ENCODE results near the gene HRC. TPM values are rescaled to one million over a fixed set of nuclear protein-coding genes. Genes with fewer than 3 reads are reported as not detected.
A peak's percentile ranks its signal among the peaks of the same experiment; 100 is the strongest.

The HRC gene
- total and polyA plus RNA-seq, 2 donors (not counting 3 experiments of a cell fraction or from before 2014, with no cell fraction given), result not detected

DNA sequence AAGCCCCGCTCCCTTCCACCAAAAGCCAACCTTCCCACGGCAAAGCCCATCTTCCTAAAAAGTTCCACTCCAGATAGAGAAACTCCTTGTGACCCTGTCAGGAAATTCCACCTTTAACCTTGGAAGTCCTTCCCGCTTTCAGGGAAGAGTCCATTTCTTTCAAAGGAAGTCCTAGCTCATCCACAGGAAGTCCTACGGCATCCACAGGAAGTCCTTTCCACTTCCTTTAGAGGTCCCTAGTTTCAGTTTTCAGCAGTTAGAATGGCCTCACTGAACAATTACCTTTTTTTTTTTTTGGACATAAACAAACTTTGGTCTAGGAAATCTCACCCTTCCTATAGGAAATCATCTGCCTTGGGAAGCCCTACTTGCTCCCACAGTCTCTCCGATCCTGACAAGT is 34.1 kb upstream of the HRC start:
- DNase-seq (ENCODE audit: low read depth, low spot score), result no peak
- Histone ChIP-seq H3K27me3 (ENCODE audit: control insufficient read depth in 2 of 2, insufficient read depth in 2 of 2, low read length in 2 of 2) (no peaks in the 10 kb centered on the region), H3K9ac (replicated peaks; ENCODE audit: extremely low read depth, insufficient read depth, low read length) (no peak overlapping the region), H3K9me3 (replicated peaks; ENCODE audit: control insufficient read depth, insufficient read depth, low read length) (no peaks in the 10 kb centered on the region), H3K79me2 (ENCODE audit: control insufficient read depth, insufficient read depth, low read length) (no peaks in the 10 kb centered on the region), H3K4me3 (replicated peaks in 1 of 3; ENCODE audit: insufficient read depth in 1 of 3, low read depth in 1 of 3, low read length in 3 of 3) (no peak overlapping the region), H4K20me1 (replicated peaks; ENCODE audit: control insufficient read depth, extremely low read depth, insufficient read depth, low read length) (no peaks in the 10 kb centered on the region), H3K27ac (ENCODE audit: insufficient read depth, low read depth, low read length) (no peak overlapping the region), H3K4me2 (ENCODE audit: insufficient read depth, low read length) (peak overlapping the region; percentile 67), H3K9me1 (replicated peaks; ENCODE audit: control insufficient read depth, extremely low read depth, insufficient read depth, low read length) (no peaks in the 10 kb centered on the region), H2AFZ (ENCODE audit: low read depth, low read length) (peak overlapping the region; percentile 53), H3K36me3 (ENCODE audit: control insufficient read depth in 2 of 2, extremely low read depth in 1 of 2, insufficient read depth in 2 of 2, low read length in 2 of 2) (peaks cover 0 to 4% of the 10 kb centered on the region in 2 experiments), H3K4me1 (ENCODE audit: control insufficient read depth, extremely low read depth, insufficient read depth, low read length) (peaks cover 9% of the 10 kb centered on the region)
- BruUV-seq (replicated peaks), result no TSS peak
- dilution Hi-C loops (cut with MboI; ENCODE audit: extremely low pct_ligation_motif_present, low sequenced_read_pairs) (no loop called here), intact Hi-C loops (cut with micrococcal nuclease) (loop anchor here (1.0 kb wide), 1 partner anchor 24 kb away; no protein-coding TSS in a partner anchor)
- peak; percentile 8 for FAIRE-seq
- CTCF ChIA-PET, result interaction anchor here (0.7 to 6.9 kb wide), 3 partner anchors 9 to 92 kb away, joined by 4 to 71 read pairs (median 4); no protein-coding TSS in a partner anchor
- TF ChIP-seq FOS (IDR thresholded peaks at IDR 0.05; ENCODE audit: borderline replicate concordance, insufficient read depth, low read length), result no peak
- TF ChIP-seq POLR2AphosphoS5 (IDR thresholded peaks at IDR 0.05; ENCODE audit: insufficient read depth, low read depth, low read length), result no peak
- TF ChIP-seq GATA2 (IDR thresholded peaks at IDR 0.05; ENCODE audit: insufficient read depth, insufficient read length, low read depth, low read length), result no peak
- TF ChIP-seq JUN (IDR thresholded peaks at IDR 0.05; ENCODE audit: borderline replicate concordance, insufficient read depth, insufficient read length, low read depth), result no peak
- TF ChIP-seq EZH2 (IDR thresholded peaks at IDR 0.05; ENCODE audit: borderline replicate concordance, low read depth, low read length, severe bottlenecking), result no peak
- POLR2A ChIA-PET, result interaction anchor here (0.6 kb wide), 2 partner anchors 51 to 57 kb away, joined by 3 read pairs; no protein-coding TSS in a partner anchor

GRCh38 chr19:49188626-49189200 is 33.5 kb upstream of the HRC start:
- peaks cover 0 to 4% of the 10 kb centered on the region in 2 experiments for H3K36me3 ChIP-seq (ENCODE audit: control insufficient read depth in 2 of 2, extremely low read depth in 1 of 2, insufficient read depth in 2 of 2, low read length in 2 of 2)
- H4K20me1 ChIP-seq (replicated peaks; ENCODE audit: control insufficient read depth, extremely low read depth, insufficient read depth, low read length), result no peaks in the 10 kb centered on the region
- ChIA-PET POLR2A (no interaction called here), CTCF (interaction anchor here (0.7 to 6.9 kb wide), 2 partner anchors 10 to 91 kb away, joined by 4 to 71 read pairs; no protein-coding TSS in a partner anchor)
- no peak overlapping the region for H3K4me3 ChIP-seq (replicated peaks in 1 of 3; ENCODE audit: insufficient read depth in 1 of 3, low read depth in 1 of 3, low read length in 3 of 3)
- H3K9me1 ChIP-seq (replicated peaks; ENCODE audit: control insufficient read depth, extremely low read depth, insufficient read depth, low read length), result no peaks in the 10 kb centered on the region
- no peak overlapping the region for H3K4me2 ChIP-seq (ENCODE audit: insufficient read depth, low read length)
- H3K9me3 ChIP-seq (replicated peaks; ENCODE audit: control insufficient read depth, insufficient read depth, low read length), result no peaks in the 10 kb centered on the region
- dilution Hi-C loops (cut with MboI; ENCODE audit: extremely low pct_ligation_motif_present, low sequenced_read_pairs) (no loop called here), intact Hi-C loops (cut with micrococcal nuclease) (loop anchor here (1.0 kb wide), 1 partner anchor 23 kb away; no protein-coding TSS in a partner anchor)
- H3K4me1 ChIP-seq (ENCODE audit: control insufficient read depth, extremely low read depth, insufficient read depth, low read length), result peaks cover 9% of the 10 kb centered on the region
- no peak overlapping the region for H2AFZ ChIP-seq (ENCODE audit: low read depth, low read length)
- no peak overlapping the region for H3K9ac ChIP-seq (replicated peaks; ENCODE audit: extremely low read depth, insufficient read depth, low read length)
- no peaks in the 10 kb centered on the region for H3K27me3 ChIP-seq (ENCODE audit: control insufficient read depth in 2 of 2, insufficient read depth in 2 of 2, low read length in 2 of 2)
- TF ChIP-seq POLR2AphosphoS5 (IDR thresholded peaks at IDR 0.05; ENCODE audit: insufficient read depth, low read depth, low read length) (no peak), MAX (IDR thresholded peaks at IDR 0.05; ENCODE audit: insufficient read depth, insufficient read length) (no peak), JUN (IDR thresholded peaks at IDR 0.05; ENCODE audit: borderline replicate concordance, insufficient read depth, insufficient read length, low read depth) (no peak), MYC (IDR thresholded peaks at IDR 0.05; ENCODE audit: low read depth, low read length) (no peak), GATA2 (IDR thresholded peaks at IDR 0.05; ENCODE audit: insufficient read depth, insufficient read length, low read depth, low read length) (no peak), POLR2A (IDR thresholded peaks at IDR 0.05; ENCODE audit: low read depth, low read length) (no peak), EZH2 (IDR thresholded peaks at IDR 0.05; ENCODE audit: borderline replicate concordance, low read depth, low read length, severe bottlenecking) (no peak), FOS (IDR thresholded peaks at IDR 0.05; ENCODE audit: borderline replicate concordance, insufficient read depth, low read length) (no peak)
- TF ChIP-seq, protein P1, sequence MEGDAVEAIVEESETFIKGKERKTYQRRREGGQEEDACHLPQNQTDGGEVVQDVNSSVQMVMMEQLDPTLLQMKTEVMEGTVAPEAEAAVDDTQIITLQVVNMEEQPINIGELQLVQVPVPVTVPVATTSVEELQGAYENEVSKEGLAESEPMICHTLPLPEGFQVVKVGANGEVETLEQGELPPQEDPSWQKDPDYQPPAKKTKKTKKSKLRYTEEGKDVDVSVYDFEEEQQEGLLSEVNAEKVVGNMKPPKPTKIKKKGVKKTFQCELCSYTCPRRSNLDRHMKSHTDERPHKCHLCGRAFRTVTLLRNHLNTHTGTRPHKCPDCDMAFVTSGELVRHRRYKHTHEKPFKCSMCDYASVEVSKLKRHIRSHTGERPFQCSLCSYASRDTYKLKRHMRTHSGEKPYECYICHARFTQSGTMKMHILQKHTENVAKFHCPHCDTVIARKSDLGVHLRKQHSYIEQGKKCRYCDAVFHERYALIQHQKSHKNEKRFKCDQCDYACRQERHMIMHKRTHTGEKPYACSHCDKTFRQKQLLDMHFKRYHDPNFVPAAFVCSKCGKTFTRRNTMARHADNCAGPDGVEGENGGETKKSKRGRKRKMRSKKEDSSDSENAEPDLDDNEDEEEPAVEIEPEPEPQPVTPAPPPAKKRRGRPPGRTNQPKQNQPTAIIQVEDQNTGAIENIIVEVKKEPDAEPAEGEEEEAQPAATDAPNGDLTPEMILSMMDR (IDR thresholded peaks at IDR 0.05; ENCODE audit: extremely low read depth in 1 of 2, insufficient read depth in 1 of 2, low read depth in 1 of 2, low read length in 2 of 2), result no peak
- no peak overlapping the region for H3K27ac ChIP-seq (ENCODE audit: insufficient read depth, low read depth, low read length)
- DNase-seq (ENCODE audit: low read depth, low spot score), result no peak
- BruUV-seq (replicated peaks), result no TSS peak
- no peaks in the 10 kb centered on the region for H3K79me2 ChIP-seq (ENCODE audit: control insufficient read depth, insufficient read depth, low read length)
- FAIRE-seq, result no peak

Data from endothelial cell of umbilical vein (primary cell).